Neural cell (in vitro differentiated cells): ENCODE data around the gene GSK3B.

Experiments
- CTCF ChIP-seq: fragments of 450-650 bp; IDR thresholded peaks from 2 replicates; pipeline ENCODE4 v1.5.1; 2014; ENCODE audit warnings: antibody characterized with exemption, mild to moderate bottlenecking, moderate library complexity; ENCODE audit not compliant: poor library complexity, severe bottlenecking
- EP300 ChIP-seq: fragments of 450-650 bp; conservative IDR thresholded peaks from 2 replicates; pipeline ENCODE4 v1.6.1; 2014; ENCODE audit warnings: antibody characterized with exemption, mild to moderate bottlenecking, moderate library complexity; ENCODE audit not compliant: poor library complexity, severe bottlenecking
- EZH2 ChIP-seq: fragments of 200-600, 300-800 bp; shearing (Covaris generic), sonication (generic); IDR thresholded peaks from 2 replicates; pipeline ENCODE4 v1.6.1; 2014; ENCODE audit warnings: antibody characterized with exemption, low read length, borderline replicate concordance, mild to moderate bottlenecking; ENCODE audit not compliant: insufficient read depth, poor library complexity, severe bottlenecking
- POLR2AphosphoS5 ChIP-seq: IDR thresholded peaks from 2 replicates; pipeline ENCODE4 v1.6.1; 2012
- REST ChIP-seq: IDR thresholded peaks from 2 replicates; pipeline ENCODE4 v1.6.1; 2012; ENCODE audit warnings: borderline replicate concordance
- SMC3 ChIP-seq: fragments of 450-650 bp; conservative IDR thresholded peaks from 2 replicates; pipeline ENCODE4 v1.6.1; 2014; ENCODE audit warnings: antibody characterized with exemption, mild to moderate bottlenecking, moderate library complexity; ENCODE audit not compliant: poor library complexity
- TAF1 ChIP-seq: IDR thresholded peaks from 2 replicates; pipeline ENCODE4 v1.6.1; 2012; ENCODE audit warnings: low read depth

- TF ChIP-seq CTCF (no peak), EZH2 (no peak), POLR2AphosphoS5 (no peak), SMC3 (no peak), TAF1 (no peak), REST (no peak), EP300 (no peak)
Measured at GRCh38 chr3:119945291-119945690, 149.0 kb downstream of the GSK3B start.
